Esophagus squamous epithelium (tissue), 4 donors: ENCODE results near the gene LIPC.

Experiments
- POLR2A ChIP-seq, 4 donors: fragments of 450-650 bp; IDR thresholded peaks; one replicate each; pipeline ENCODE4 v1.6.1; 2017; ENCODE audit warnings: antibody characterized with exemption in 4 of 4, mild to moderate bottlenecking in 4 of 4, moderate library complexity in 3 of 4
- TF ChIP-seq, protein P1 (sequence below), 6 experiments: fragments of 450-650 bp in 4 of 6; fragments of 200-600 bp in 2 of 6; sonication (generic) in 2 of 6; IDR thresholded peaks; one replicate each; pipeline ENCODE4 v1.5.1; 2016 to 2019; ENCODE audit warnings: antibody characterized with exemption in 6 of 6, mild to moderate bottlenecking in 4 of 6, moderate library complexity in 4 of 6

DNA sequence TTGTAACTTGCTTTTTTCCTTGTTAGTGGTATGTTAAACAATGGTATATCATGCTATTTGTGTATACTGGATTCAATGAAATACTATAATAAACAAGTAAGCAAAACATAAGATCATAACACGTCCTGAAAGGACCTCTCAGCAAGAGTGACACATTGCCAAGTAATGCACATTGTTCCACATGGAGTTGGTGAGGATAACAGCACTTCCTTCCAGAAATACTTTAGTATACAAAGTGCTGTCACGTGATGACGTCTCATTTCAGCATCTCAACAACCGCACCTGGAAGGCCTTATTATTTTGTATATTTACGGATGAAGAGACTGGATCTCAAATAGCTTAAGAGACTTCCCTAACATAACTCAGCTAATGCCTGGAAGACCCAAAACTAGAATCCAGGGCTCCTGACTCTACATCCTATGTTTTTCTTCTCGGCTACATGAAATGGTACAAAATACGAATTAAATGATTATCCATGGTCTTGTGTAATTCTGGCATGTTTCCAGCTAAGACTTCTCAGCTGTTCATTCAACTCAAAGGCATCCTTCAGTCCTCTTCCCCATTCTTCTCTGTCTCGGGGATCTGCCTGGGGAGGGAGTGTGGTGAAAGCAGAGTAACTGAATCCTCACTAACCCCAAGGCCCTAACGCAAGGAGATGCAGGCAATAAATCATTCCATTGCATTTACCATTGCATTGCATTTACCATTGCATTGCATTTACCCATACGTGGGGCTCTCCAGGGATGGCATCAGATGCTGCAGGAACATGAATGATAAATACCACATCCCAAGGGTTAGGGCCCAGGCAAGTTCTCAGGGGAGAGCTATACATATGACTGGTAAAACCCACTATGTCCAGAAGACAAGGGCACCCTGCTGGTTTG is 79.2 kb downstream of the LIPC start:
- no peak for TF ChIP-seq POLR2A (IDR thresholded peaks at IDR 0.05)
- TF ChIP-seq, protein P1, sequence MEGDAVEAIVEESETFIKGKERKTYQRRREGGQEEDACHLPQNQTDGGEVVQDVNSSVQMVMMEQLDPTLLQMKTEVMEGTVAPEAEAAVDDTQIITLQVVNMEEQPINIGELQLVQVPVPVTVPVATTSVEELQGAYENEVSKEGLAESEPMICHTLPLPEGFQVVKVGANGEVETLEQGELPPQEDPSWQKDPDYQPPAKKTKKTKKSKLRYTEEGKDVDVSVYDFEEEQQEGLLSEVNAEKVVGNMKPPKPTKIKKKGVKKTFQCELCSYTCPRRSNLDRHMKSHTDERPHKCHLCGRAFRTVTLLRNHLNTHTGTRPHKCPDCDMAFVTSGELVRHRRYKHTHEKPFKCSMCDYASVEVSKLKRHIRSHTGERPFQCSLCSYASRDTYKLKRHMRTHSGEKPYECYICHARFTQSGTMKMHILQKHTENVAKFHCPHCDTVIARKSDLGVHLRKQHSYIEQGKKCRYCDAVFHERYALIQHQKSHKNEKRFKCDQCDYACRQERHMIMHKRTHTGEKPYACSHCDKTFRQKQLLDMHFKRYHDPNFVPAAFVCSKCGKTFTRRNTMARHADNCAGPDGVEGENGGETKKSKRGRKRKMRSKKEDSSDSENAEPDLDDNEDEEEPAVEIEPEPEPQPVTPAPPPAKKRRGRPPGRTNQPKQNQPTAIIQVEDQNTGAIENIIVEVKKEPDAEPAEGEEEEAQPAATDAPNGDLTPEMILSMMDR (IDR thresholded peaks at IDR 0.05): no peak
